22Rv1 (cell line): ENCODE data around the gene SCART1.

Experiments used
- H3K27ac ChIP-seq: fragments of 450-650 bp; 2 replicates; pipeline ENCODE4 v1.5.1; 2017
- ZFX ChIP-seq: fragments of 450-650 bp; IDR thresholded peaks from 2 replicates; pipeline ENCODE4 v1.6.1; 2017; ENCODE audit warnings: antibody characterized with exemption, borderline replicate concordance
- TF ChIP-seq, protein P1 (sequence below): fragments of 450-650 bp; IDR thresholded peaks from 2 replicates; pipeline ENCODE4 v1.5.1; 2017; ENCODE audit warnings: mild to moderate bottlenecking

SCART1 gene

GRCh38 chr10:133418289-133418993 lies 35.3 kb upstream of the SCART1 start:
- TF ChIP-seq, protein P1, sequence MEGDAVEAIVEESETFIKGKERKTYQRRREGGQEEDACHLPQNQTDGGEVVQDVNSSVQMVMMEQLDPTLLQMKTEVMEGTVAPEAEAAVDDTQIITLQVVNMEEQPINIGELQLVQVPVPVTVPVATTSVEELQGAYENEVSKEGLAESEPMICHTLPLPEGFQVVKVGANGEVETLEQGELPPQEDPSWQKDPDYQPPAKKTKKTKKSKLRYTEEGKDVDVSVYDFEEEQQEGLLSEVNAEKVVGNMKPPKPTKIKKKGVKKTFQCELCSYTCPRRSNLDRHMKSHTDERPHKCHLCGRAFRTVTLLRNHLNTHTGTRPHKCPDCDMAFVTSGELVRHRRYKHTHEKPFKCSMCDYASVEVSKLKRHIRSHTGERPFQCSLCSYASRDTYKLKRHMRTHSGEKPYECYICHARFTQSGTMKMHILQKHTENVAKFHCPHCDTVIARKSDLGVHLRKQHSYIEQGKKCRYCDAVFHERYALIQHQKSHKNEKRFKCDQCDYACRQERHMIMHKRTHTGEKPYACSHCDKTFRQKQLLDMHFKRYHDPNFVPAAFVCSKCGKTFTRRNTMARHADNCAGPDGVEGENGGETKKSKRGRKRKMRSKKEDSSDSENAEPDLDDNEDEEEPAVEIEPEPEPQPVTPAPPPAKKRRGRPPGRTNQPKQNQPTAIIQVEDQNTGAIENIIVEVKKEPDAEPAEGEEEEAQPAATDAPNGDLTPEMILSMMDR, result no peak
- no peak for TF ChIP-seq ZFX
- no peak overlapping the region for H3K27ac ChIP-seq

DNA sequence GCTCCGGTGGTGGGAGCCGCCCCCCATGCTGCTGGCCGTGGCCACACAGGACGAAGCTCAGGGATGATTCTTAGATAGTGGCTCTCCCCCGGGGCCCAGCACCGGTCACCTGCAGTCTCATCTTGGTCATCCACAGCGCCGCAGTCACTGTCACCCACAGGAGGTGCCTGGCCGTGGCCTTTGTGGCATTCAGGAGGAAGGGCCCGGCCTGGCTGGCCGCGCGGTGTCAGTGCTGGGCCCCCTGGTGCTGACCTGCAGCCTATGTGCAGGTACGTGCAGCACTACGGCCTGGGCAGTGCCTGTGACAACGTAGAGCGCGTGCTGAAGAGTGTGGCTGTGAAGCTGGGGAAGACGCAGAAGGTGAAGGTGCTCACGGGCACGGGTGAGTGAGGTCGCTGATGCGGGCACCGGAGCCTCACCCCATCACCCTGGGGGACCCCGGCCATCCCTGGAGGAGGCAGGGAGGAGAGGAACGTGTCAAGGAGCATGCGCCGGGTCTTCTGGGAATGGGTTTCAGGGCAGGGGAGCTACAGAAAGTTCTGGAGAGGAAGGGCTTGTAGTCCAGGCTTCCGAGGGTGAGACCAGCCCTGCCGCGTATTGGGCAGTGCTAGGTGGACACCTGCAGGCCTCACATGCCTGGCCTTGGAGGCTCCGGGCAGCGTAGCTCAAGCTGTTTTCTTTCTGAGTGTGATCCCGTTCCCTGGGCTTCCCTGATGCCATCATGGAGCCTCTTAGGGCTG lies 34.4 kb upstream of the SCART1 start:
- no peak overlapping the region for H3K27ac ChIP-seq
- TF ChIP-seq, protein P1, result no peak
- TF ChIP-seq ZFX, result no peak

GRCh38 chr10:133420028-133420427 lies 33.7 kb upstream of the SCART1 start:
- no peak for TF ChIP-seq ZFX
- TF ChIP-seq, protein P1, result no peak

GRCh38 chr10:133420579-133420978 lies 33.2 kb upstream of the SCART1 start:
- no peak for TF ChIP-seq ZFX
- TF ChIP-seq, protein P1, result no peak

More at GRCh38 chr10:133420028-133420427, 33.7 kb upstream of the SCART1 start:
- no peak overlapping the region for H3K27ac ChIP-seq

GRCh38 chr10:133421336-133422222 lies 32.2 kb upstream of the SCART1 start:
- no peak for TF ChIP-seq ZFX
- TF ChIP-seq, protein P1, result no peak

More at GRCh38 chr10:133420579-133420978, 33.2 kb upstream of the SCART1 start:
- no peak overlapping the region for H3K27ac ChIP-seq

GRCh38 chr10:133422223-133422806 lies 31.4 kb upstream of the SCART1 start:
- TF ChIP-seq, protein P1, result no peak
- TF ChIP-seq ZFX, result no peak

More at GRCh38 chr10:133421336-133422222, 32.2 kb upstream of the SCART1 start:
- no peak overlapping the region for H3K27ac ChIP-seq

More at GRCh38 chr10:133422223-133422806, 31.4 kb upstream of the SCART1 start:
- H3K27ac ChIP-seq, result no peak overlapping the region
